Posterior cingulate gyrus (tissue), 11 donors: ENCODE data around the gene TRIOBP.
"Not testable (repeated sequence)": the region's sequence is repeated elsewhere in the genome, so short reads cannot be mapped to it uniquely, and the experiment has no call there.

Experiments
- DNase-seq, 10 donors: peaks; one replicate each; pipeline versions ENCODE4 v3.0.0 to v3.0.0-alpha.2; 2020 to 2021; ENCODE audit warnings: mixed read lengths in 3 of 10
- intact Hi-C: fragments of 100-400 bp; cut with DNase I; formaldehyde crosslinking; loops from one replicate; pipeline ENCODE4 v1.15.1; 2023

Gene TRIOBP

DNA sequence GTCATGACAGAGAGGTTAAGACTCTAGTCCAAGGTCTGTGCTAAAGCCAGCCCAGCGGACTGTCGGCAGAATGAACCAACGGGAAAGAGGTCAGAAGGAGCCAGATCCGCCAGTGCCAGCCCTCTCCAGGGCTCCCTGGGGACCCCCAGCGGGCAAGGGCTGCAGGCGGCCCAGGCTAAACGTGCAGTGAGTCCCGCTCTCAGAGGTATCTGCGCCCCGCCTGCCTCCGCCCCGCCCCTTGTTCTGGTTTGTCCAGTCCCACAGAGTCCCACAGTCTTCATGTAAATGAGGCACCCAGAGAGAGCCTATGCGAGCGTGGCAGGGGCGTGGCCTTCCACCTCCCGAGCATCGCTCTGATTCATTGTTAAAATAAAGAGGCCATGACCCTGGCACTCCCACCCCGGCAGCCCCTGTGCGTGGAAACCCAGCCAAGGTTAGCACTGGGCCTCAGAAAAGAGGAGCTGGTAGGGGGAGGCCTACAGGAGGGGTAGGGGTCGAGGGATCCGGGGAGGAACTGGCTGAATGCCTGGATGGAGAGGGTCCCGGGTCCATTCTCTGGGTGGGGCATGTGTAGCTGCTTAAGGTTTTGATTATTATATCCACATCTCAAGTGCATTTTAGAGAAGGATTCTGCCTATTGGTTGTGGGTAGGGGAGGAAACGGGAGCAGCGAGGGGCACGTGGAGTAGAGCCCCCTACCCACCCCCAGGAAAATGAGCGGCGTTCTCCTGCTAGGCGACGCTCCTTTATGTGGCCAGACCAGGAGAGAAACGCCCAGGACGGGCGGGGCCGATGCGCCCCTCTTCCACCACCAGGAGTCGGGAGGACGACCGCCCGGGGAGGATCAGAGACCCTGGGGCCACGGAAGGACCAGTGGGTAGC is at the start of gene TRIOBP:
Gene TRIOBP (plus strand): TSS at position 392 of the 881 bp plus-strand sequence. CDS start 4,318 bp downstream, outside the sequence.
- DNase-seq, result peak; percentile 68 to 98 (median 85)
- intact Hi-C loops, result no loop called here

GRCh38 chr22:37647317-37647716 is 49.5 kb upstream of the TRIOBP start:
- intact Hi-C loops, result loop anchor here (10.0 kb wide), 1 partner anchor 87 kb away; no protein-coding TSS in a partner anchor
- DNase-seq, result no peak

DNA sequence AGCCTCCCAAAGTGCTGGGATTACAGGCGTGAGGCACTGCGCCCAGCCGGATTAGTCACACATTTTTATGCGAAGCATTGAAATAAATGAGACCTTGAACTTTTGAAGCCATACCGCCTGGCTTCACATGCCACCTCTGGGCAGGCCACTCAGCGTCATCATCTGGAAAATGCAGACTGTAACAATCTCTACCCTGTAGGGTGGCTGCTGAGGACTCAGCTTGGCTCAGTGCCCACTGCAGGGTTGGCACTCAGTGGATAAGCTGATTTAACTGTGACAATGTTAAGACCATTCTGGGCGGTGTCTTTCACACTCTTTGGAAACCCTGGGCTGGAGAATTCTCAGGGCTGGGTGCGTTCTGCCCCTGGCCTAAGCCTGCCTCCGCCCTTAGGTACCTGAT is 48.9 kb upstream of the TRIOBP start:
- no peak for DNase-seq
- intact Hi-C loops, result loop anchor here (10.0 kb wide), 1 partner anchor 87 kb away; no protein-coding TSS in a partner anchor

DNA sequence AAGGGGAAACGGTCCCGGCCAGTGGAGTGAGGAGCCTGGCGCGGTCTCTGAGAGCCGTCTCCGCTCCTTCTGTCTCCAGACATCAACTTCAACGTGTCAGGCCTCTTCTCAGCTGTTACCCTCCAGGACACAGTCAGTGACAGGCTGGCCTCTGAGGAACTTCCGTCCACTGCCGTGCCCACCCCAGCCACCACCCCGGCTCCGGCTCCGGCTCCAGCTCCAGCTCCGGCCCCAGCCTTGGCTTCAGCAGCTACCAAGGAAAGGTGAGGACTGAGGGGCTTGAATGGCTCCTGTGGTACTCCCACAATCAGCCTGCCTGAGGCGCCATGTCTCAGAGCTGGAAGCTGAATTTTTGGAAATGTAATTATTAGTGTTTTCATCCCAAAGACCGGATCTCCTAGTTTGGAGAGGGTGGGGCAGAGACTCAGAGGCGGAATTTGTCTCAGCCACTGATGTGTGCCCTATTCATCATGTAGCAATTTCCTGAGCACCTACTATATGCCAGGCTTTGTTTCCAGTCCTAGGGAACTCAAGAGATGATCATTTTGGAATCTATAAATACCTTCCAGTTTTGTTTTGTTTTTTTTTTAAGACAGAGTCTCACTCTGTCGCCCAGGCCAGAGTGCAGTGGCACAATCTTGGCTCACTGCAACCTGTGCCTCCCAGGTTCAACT is 46.2 kb upstream of the TRIOBP start:
- DNase-seq, result no peak
- intact Hi-C loops, result no loop called here

DNA sequence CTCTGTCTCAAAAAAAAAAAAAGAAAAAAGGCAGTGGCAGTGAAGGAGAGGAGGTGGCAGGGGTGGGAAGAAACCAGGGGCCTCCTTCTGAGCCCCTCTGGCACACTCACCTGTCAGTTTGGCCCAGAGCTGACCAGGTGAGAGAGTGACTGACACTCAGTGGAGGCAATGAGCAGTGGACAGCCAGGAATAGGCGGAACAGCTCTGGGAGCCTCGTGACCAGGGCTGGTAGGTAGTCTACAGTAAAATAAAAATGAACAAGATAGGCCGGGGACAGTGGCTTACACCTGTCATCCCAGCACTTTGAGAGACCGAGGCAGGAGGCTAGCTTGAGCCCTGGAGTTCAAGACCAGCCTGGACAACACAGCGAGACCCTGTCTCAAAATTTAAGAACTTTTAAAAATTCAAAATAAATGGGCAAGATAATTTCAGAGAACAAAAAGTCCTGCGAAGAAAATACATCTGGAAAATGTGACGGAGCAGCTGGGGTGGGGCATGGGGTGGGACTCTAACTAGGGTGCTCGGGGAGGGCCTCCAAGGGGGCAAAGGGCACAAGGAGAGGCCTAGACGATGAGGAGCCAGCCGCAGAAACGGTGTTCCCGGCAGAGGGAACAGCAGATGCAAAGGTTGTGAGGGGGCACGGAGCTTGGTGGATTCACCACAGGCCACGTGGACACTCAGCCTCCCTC is 42.1 kb upstream of the TRIOBP start:
- intact Hi-C loops, result no loop called here
- DNase-seq, result no peak

- no peak for DNase-seq
- intact Hi-C loops, result no loop called here
Observed at GRCh38 chr22:37655252-37655563, 41.6 kb upstream of the TRIOBP start.

GRCh38 chr22:37656583-37656982 is 40.3 kb upstream of the TRIOBP start:
- DNase-seq, intact Hi-C loops: not testable (repeated sequence)

DNA sequence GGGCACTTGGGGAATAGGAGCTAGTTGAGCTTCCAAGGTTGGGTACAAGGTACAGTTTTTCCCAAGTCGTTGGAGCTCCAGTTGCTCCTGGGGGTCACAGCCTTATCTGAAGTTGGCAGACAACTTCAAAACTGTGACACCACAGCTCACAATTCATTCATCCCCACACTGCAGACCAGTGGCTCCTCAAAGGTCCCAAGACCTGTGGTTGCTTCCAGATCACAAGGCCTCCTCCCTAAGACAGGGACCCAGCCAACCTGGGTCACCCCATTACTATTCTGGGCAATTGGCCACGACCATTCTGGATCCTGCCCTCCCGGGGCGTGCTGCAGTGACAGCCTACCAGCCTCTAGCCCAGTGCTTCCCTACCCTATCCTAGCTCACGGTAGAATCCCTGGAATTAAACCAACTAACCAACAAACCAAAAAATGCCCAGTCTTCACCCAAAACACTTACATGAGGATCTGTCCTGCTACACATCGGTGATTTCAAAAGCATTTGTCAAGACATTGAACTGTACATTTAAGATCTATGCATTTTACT is 39.2 kb upstream of the TRIOBP start:
- intact Hi-C loops, result no loop called here
- DNase-seq, result no peak

DNA sequence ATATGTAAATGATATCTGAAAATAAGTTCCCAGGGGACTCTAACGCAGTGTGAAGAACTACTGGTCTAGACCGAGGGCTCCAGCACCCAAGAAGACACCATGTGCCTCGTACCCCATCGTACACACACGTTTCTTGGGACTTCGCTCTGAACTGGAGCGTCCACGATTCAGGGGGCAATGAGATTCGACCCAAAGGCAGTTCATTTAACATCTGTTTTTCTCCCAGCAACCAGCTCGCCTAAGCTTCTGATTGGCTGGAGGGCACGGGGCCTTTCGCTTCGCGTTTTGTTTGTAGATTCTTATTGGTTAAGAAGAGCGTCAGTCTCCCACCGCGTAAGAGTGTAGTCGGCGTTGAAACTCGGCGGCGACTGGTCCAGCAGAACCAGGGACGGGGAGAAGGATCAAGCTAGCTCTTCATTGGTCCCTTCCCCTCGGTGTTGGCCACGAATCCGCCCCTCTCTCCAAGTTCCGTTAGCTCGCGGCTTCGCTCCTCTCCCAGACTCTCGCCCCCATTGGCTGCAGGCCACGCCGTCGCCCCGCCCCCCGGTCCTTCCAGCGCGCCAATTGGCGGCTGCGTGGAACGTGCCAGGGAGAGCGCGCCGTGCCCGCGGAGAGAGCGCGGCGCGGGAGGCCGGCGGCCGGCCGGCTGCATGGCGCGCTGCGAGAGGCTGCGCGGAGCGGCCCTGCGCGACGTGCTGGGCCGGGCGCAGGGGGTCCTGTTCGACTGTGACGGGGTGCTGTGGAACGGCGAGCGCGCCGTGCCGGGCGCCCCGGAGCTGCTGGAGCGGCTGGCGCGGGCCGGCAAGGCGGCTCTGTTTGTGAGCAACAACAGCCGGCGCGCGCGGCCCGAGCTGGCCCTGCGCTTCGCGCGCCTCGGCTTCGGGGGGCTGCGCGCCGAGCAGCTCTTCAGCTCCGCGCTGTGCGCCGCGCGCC is 38.4 kb upstream of the TRIOBP start, which contains the start of gene PDXP:
Gene PDXP (plus strand): TSS at position 591 of the 933 bp plus-strand sequence. CDS start 60 bp downstream, at position 651.
- peak; percentile 97 to 100 (median 98) for DNase-seq
- intact Hi-C loops, result no loop called here

GRCh38 chr22:37659066-37659896 is 37.6 kb upstream of the TRIOBP start:
- peak in 2 of 10 donors; percentile 40 to 87 for DNase-seq
- intact Hi-C loops, result no loop called here

DNA sequence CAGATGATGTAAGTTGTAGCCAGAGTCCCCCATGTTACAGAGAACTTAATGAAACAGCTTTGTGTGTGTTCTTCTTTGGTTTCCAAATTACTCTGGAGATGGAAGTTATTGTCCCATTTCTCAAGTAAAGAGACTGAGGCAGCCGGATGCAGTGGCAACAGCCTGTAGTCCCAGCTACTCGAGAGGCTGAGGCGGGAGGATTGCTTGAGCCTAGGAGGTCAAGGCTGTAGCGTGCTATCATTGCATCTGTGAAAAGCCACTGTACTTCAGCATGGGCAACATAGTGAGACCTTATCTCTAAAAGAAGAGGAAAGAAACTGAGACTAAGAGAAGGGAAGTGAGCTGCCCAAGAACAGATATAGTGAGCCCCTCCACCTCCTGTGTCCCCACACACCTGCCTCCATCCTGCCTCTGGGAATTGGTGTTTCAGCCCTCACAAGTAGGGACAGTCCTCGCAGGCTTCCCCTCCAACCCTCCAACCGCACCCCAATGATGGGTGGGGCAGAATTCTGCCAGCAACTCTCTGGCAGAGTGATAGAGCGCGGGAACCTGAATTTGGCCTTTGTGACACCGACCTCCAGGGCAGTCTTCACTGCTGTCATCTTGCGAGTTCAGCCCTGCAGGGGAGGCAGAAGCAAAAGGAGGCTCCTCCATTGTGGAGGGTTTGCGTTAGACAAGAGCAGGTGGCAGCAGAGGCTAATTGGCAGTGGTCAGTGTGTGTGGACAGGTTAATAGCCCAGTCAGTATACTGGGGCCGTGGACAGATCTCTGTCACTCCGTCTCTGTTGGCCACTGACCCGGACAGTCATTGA is 36.7 kb upstream of the TRIOBP start:
- intact Hi-C loops, result loop anchor here (10.0 kb wide), 1 partner anchor 135 kb away; no protein-coding TSS in a partner anchor
- no peak for DNase-seq

DNA sequence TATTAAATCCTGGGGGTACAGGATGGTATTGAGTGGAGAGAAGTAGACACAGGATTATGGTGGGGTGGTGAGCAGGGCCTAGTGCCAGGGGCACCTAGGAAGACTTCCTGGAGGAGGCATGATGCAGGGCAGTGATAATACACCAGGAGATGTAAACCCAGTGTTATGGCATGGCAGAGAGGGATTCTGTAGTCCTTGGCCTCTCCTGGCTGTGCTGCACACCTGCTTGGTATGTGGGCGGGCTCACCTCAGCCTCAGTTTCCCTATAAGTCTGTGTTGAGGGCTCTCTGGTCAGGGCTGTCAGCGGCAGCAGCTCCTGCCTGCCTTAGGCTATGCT is 36.2 kb upstream of the TRIOBP start:
- DNase-seq, result no peak
- intact Hi-C loops, result loop anchor here (10.0 kb wide), 1 partner anchor 134 kb away; no protein-coding TSS in a partner anchor

DNA sequence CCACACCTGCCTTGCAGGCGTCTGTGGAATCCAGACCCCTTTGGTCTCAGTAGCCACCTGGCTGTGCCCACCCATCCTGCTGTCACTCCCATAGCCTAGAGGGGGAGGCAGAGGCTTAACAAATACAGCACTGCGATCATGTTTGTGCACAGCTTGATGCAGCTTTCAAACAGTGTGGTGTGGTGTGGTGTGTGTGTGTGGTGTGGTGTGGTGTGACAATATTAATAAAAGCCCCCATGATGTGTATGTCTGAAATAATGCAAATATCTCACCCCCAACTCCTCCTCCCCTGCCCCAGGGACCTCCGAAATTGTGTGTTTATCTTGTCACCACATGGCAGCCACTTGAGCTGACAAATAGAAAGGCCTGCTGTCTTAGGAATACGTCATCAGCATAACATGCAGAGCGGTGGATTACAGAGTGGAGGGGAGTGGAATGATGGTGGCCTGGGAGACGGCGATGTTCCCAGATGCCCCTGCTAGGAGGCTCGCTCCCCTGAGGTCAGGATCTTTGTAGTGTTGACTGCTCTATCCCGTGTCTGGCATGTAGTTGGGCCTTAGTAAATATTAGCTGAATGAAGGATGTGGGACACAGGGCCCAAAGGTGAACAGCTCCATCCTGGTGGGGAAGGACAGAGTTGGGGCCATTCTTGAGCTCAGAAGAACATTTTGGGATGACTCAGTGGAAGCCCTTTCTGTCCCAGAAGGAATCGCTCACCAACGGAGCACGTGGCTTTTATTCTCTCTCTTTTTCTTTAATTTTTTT is 35.5 kb upstream of the TRIOBP start:
- intact Hi-C loops, result loop anchor here (10.0 kb wide), 1 partner anchor 133 kb away; no protein-coding TSS in a partner anchor
- DNase-seq, result peak in 2 of 10 donors; percentile 37 to 42

DNA sequence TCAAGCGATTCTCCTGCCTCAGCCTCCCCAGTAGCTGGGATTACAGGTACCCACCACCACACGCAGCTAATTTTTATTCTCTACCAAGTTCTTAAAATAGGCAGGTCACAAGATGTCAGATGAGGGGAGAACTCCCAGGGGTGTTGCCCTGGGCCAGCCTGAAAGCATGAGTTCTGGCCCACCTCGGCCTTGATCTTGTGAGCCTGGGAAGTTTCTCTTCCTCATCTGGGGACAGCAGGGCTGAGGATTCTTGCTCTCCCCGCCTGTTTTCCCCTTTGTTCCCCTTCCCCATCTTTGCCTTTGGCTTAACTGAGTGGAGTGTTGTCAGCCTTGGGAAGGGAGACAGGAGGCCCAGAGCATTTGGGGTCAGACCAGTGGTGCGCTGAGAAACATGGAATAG is 34.8 kb upstream of the TRIOBP start:
- no peak for DNase-seq

GRCh38 chr22:37663521-37664140 is 33.2 kb upstream of the TRIOBP start:
- intact Hi-C loops, result loop anchor here (10.0 kb wide), 1 partner anchor 131 kb away; no protein-coding TSS in a partner anchor
- no peak for DNase-seq

More for the DNA sequence above, 34.8 kb upstream of the TRIOBP start:
- intact Hi-C loops, result loop anchor here (10.0 kb wide), 1 partner anchor 133 kb away; no protein-coding TSS in a partner anchor
